ENCODE data around the gene LCE1A. TPM values are rescaled to one million over a fixed set of nuclear protein-coding genes. Genes with fewer than 3 reads are reported as not detected.

Gene LCE1A
- total RNA-seq, 2 experiments from 2014 or later = not detected

GRCh38 chr1:152873495-152873894 is 46.2 kb downstream of the LCE1A start:
- DNase-seq (no peak), ATAC-seq (no peak)
- POLR2A ChIA-PET = no interaction called here
- Mint-ChIP-seq H3K4me3 (no peak overlapping the region), H3K9me3 (ENCODE audit: insufficient read depth) (no peaks in the 10 kb centered on the region), H3K36me3 (ENCODE audit: low read depth) (no peaks in the 10 kb centered on the region), H3K27ac (no peak overlapping the region), H3K4me1 (ENCODE audit: low read depth) (no peaks in the 10 kb centered on the region), H3K27me3 (ENCODE audit: low read depth) (peaks cover 5% of the 10 kb centered on the region)
- CTCF ChIA-PET = no interaction called here

- DNase-seq (no peak), ATAC-seq (no peak)
- Mint-ChIP-seq H3K36me3 (ENCODE audit: low read depth) (no peaks in the 10 kb centered on the region), H3K27ac (no peak overlapping the region), H3K27me3 (ENCODE audit: low read depth) (peaks cover 5% of the 10 kb centered on the region), H3K4me1 (ENCODE audit: low read depth) (no peaks in the 10 kb centered on the region), H3K9me3 (ENCODE audit: insufficient read depth) (no peaks in the 10 kb centered on the region), H3K4me3 (no peak overlapping the region)
- ChIA-PET CTCF (no interaction called here), POLR2A (no interaction called here)
Measured at GRCh38 chr1:152876827-152877226, 49.6 kb downstream of the LCE1A start.

Other genes starting within 250 kb of the LCE1A start
- not detected for gene LCE3D, start 247.0 kb upstream of the LCE1A start, total RNA-seq
- gene LCE3C, start 227.2 kb upstream of the LCE1A start, total RNA-seq = not detected
- not detected for gene LCE3B, start 213.7 kb upstream of the LCE1A start, total RNA-seq
- not detected for gene LCE3A, start 204.4 kb upstream of the LCE1A start, total RNA-seq
- not detected for gene LCE2D, start 164.1 kb upstream of the LCE1A start, total RNA-seq
- not detected for gene LCE2C, start 152.2 kb upstream of the LCE1A start, total RNA-seq
- gene LCE2B, start 141.3 kb upstream of the LCE1A start, total RNA-seq = not detected
- gene LCE2A, start 129.1 kb upstream of the LCE1A start, total RNA-seq = not detected
- not detected for gene LCE4A, start 119.3 kb upstream of the LCE1A start, total RNA-seq
- gene KPRP, start 69.4 kb upstream of the LCE1A start, total RNA-seq = not detected
- gene LCE1F, start 52.3 kb upstream of the LCE1A start, total RNA-seq = not detected
- not detected for gene LCE1E, start 41.2 kb upstream of the LCE1A start, total RNA-seq
- not detected for gene LCE1D, start 30.8 kb upstream of the LCE1A start, total RNA-seq
- not detected for gene LCE1C, start 20.8 kb upstream of the LCE1A start, total RNA-seq
- not detected for gene LCE1B, start 15.5 kb upstream of the LCE1A start, total RNA-seq
- gene LCE6A, start 15.4 kb downstream of the LCE1A start, total RNA-seq = not detected
- not detected for gene LCE7A, start 32.5 kb downstream of the LCE1A start, total RNA-seq
- gene SMCP, start 50.8 kb downstream of the LCE1A start, total RNA-seq = not detected
- not detected for gene IVL, start 81.1 kb downstream of the LCE1A start, total RNA-seq
- not detected for gene SPRR5, start 119.7 kb downstream of the LCE1A start, total RNA-seq
- not detected for gene SPRR4, start 143.2 kb downstream of the LCE1A start, total RNA-seq
- gene SPRR1A, start 156.6 kb downstream of the LCE1A start, total RNA-seq = not detected
- not detected for gene SPRR3, start 174.3 kb downstream of the LCE1A start, total RNA-seq
- not detected for gene SPRR1B, start 203.7 kb downstream of the LCE1A start, total RNA-seq
- not detected for gene SPRR2D, start 213.6 kb downstream of the LCE1A start, total RNA-seq
- not detected for gene SPRR2A, start 230.0 kb downstream of the LCE1A start, total RNA-seq
- gene SPRR2B, start 244.1 kb downstream of the LCE1A start, total RNA-seq = not detected

All from activated CD8-positive, alpha-beta T cell treated with anti-CD3 and anti-CD28 coated beads, Interleukin-2, amount 10 ng/mL, durations not matched to agents 7 days and 5 days (primary cell).